ENCODE measurements around the gene PHLPP1. TPM values are rescaled to one million over a fixed set of nuclear protein-coding genes. Genes with fewer than 3 reads are reported as not detected.

Gene PHLPP1
- total RNA-seq, 4 donors from 2014 or later, result 17.7 to 29.5 (median 25.5) TPM

DNA sequence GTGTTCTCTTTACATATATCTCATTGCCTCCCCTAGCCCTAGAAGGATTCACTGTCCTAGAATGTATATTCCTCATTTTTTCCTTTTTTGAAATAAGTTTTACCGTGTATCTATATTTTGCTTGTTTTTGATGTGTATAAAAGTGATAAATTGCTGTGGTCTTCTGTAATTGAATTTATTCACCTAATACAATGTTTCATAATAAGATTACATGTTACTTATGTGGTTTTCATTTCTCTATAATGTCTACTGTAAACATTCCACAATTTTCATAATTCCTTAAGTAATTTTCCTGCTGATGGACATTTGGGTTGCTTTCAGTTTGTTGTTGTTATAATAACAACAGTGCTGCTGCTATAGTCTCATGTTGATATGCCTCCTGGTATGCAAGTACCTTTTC is 118.2 kb downstream of the PHLPP1 start:
- in situ Hi-C loops (cut with MboI; ENCODE audit: low pct_ligation_motif_present in 1 of 4, low pct_unique_long_range_greater_than_20kb in 1 of 4, low sequenced_read_pairs in 3 of 4), result loop anchor here in 1 of 4 donors (10.0 kb wide), 1 partner anchor 59 kb away; no protein-coding TSS in a partner anchor

DNA sequence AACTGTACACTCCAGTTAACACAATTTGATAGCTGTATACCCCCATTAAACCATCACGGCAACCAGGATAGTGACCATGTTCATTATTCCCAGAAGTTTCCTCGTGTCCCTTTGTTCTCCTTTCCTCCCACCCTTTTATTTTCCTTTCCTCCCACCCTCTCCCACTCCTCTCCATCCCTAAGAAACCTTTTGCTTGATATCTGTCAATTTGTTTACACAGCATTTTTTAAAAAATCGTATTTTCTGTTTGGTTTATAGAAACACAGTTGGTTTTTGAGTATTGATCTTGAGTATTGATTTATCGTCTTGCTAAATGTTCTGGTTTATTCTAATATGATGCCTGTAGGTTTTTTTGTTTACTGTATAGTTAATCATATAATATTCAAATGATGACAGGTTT is 119.4 kb downstream of the PHLPP1 start:
- Histone ChIP-seq H3K36me3 (peaks cover 0 to 7% (median 0%) of the 10 kb centered on the region in 4 donors), H3K4me1 (peaks cover 0 to 12% (median 2%) of the 10 kb centered on the region in 4 donors), H3K27me3 (no peaks in the 10 kb centered on the region), H3K27ac (no peak overlapping the region), H3K9me3 (no peaks in the 10 kb centered on the region), H3K4me3 (no peak overlapping the region)
- DNase-seq, result no peak
- in situ Hi-C loops (cut with MboI; ENCODE audit: low pct_ligation_motif_present in 1 of 4, low pct_unique_long_range_greater_than_20kb in 1 of 4, low sequenced_read_pairs in 3 of 4), result loop anchor here in 1 of 4 donors (10.0 kb wide), 1 partner anchor 60 kb away; no protein-coding TSS in a partner anchor
- WGBS, 2 donors (ENCODE audit: low coverage in 1 of 2), result 64 to 75% methylated on average over 4 of the region's 4 CpGs
- TF ChIP-seq POLR2AphosphoS5 (IDR thresholded peaks at IDR 0.05) (no peak), EP300 (IDR thresholded peaks at IDR 0.05; ENCODE audit: low read depth) (no peak)
- TF ChIP-seq, protein P1, sequence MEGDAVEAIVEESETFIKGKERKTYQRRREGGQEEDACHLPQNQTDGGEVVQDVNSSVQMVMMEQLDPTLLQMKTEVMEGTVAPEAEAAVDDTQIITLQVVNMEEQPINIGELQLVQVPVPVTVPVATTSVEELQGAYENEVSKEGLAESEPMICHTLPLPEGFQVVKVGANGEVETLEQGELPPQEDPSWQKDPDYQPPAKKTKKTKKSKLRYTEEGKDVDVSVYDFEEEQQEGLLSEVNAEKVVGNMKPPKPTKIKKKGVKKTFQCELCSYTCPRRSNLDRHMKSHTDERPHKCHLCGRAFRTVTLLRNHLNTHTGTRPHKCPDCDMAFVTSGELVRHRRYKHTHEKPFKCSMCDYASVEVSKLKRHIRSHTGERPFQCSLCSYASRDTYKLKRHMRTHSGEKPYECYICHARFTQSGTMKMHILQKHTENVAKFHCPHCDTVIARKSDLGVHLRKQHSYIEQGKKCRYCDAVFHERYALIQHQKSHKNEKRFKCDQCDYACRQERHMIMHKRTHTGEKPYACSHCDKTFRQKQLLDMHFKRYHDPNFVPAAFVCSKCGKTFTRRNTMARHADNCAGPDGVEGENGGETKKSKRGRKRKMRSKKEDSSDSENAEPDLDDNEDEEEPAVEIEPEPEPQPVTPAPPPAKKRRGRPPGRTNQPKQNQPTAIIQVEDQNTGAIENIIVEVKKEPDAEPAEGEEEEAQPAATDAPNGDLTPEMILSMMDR (IDR thresholded peaks at IDR 0.05), result no peak
- intact Hi-C loops (cut with DNase I; ENCODE audit: low total_unique reads), result no loop called here

More for the DNA sequence above, 118.2 kb downstream of the PHLPP1 start:
- Histone ChIP-seq H3K4me3 (no peak overlapping the region), H3K27ac (no peak overlapping the region), H3K9me3 (no peaks in the 10 kb centered on the region), H3K36me3 (peaks cover 0 to 8% (median 0%) of the 10 kb centered on the region in 4 donors), H3K4me1 (peaks cover 0 to 11% (median 2%) of the 10 kb centered on the region in 4 donors), H3K27me3 (no peaks in the 10 kb centered on the region)
- TF ChIP-seq POLR2A (IDR thresholded peaks at IDR 0.05) (no peak), POLR2AphosphoS5 (IDR thresholded peaks at IDR 0.05) (no peak)
- no peak for DNase-seq
- intact Hi-C loops (cut with DNase I; ENCODE audit: low total_unique reads), result no loop called here
- WGBS, 2 donors (ENCODE audit: low coverage in 1 of 2), result 97 to 100% methylated on average over 1 of the region's 1 CpG

DNA sequence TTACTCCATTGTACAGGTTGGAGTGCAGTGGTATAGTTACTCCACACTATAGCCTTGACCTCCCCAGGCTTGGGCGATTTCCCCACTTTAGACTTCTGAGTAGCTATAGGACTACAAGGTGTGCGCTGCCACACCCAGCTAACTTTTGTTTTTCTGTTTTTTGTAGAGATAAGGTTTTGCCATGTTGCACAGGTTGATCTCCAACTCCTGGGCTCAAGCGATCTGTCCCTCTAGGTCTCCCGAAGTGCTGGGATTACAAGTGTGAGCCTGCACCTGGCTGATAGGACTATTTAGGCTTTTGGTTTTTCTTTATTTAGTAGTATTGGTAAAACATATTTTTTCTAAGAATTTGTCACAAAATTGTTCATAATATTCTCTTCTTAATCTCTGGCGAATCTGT is 121.7 kb downstream of the PHLPP1 start:
- Histone ChIP-seq H3K9me3 (no peaks in the 10 kb centered on the region), H3K4me3 (no peak overlapping the region), H3K36me3 (no peaks in the 10 kb centered on the region), H3K27me3 (no peaks in the 10 kb centered on the region), H3K27ac (no peak overlapping the region), H3K4me1 (peaks cover 3 to 23% (median 6%) of the 10 kb centered on the region in 4 donors)
- intact Hi-C loops (cut with DNase I; ENCODE audit: low total_unique reads), result no loop called here
- 95% methylated on average over 3 to 5 of the region's 5 CpGs for WGBS, 2 donors (ENCODE audit: low coverage in 1 of 2)
- no peak for TF ChIP-seq POLR2AphosphoS5 (IDR thresholded peaks at IDR 0.05)
- no peak for TF ChIP-seq POLR2A (IDR thresholded peaks at IDR 0.05)
- TF ChIP-seq, protein P1 (IDR thresholded peaks at IDR 0.05), result no peak
- TF ChIP-seq EP300 (IDR thresholded peaks at IDR 0.05; ENCODE audit: low read depth), result no peak
- DNase-seq, result no peak
- in situ Hi-C loops (cut with MboI; ENCODE audit: low pct_ligation_motif_present in 1 of 4, low pct_unique_long_range_greater_than_20kb in 1 of 4, low sequenced_read_pairs in 3 of 4), result loop anchor here in 1 of 4 donors (10.0 kb wide), 1 partner anchor 62 kb away; no protein-coding TSS in a partner anchor

DNA sequence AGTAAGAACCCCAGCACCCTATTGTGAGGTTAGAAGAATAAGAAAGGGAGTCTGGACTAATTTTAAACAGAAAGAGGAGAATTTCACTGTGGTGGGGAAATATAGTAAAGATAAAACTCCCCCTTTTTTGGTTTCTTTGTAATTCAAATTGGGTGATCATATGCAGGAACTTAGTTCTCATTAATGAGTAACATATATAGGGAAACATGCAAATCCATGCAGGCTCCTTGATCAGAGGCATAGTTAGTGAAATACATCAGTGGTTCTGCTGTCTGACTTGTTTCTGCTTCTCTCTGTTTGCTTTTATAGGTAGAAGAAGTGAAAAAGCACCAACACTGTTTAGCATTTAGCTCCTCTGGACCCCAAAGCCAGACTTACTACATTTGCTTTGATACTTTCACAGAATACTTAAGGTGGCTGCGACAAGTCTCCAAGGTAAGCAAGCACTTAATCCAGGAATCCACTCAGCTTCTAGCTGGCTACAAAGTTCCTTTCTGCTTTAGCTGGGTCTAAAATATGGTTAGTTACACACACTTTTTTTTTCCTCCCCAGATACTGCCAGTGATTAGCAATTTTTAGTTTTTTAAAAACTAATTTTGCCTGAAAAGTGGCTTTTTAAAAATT is 123.2 kb downstream of the PHLPP1 start:
- no peaks in the 10 kb centered on the region for H3K36me3 ChIP-seq
- no peak overlapping the region for H3K27ac ChIP-seq
- peaks cover 0 to 16% (median 6%) of the 10 kb centered on the region in 4 donors for H3K4me1 ChIP-seq
- TF ChIP-seq EP300 (IDR thresholded peaks at IDR 0.05; ENCODE audit: low read depth), result no peak
- TF ChIP-seq POLR2AphosphoS5 (IDR thresholded peaks at IDR 0.05), result no peak
- TF ChIP-seq, protein P1 (IDR thresholded peaks at IDR 0.05), result no peak
- no peak for TF ChIP-seq POLR2A (IDR thresholded peaks at IDR 0.05)
- intact Hi-C loops (cut with DNase I; ENCODE audit: low total_unique reads), result no loop called here
- no peak overlapping the region for H3K4me3 ChIP-seq
- H3K27me3 ChIP-seq, result no peaks in the 10 kb centered on the region
- no peaks in the 10 kb centered on the region for H3K9me3 ChIP-seq
- in situ Hi-C loops (cut with MboI; ENCODE audit: low pct_ligation_motif_present in 1 of 4, low pct_unique_long_range_greater_than_20kb in 1 of 4, low sequenced_read_pairs in 3 of 4), result loop anchor here in 1 of 4 donors (10.0 kb wide), 1 partner anchor 64 kb away; no protein-coding TSS in a partner anchor
- DNase-seq, result no peak
- WGBS, 2 donors (ENCODE audit: low coverage in 1 of 2), result 82 to 91% methylated on average over 1 of the region's 1 CpG
